Colonic mucosa (tissue), 4 donors: ENCODE results near the gene SMTNL2. TPM values are rescaled to one million over a fixed set of nuclear protein-coding genes. Genes with fewer than 3 reads are reported as not detected.

Source experiments
- DNase-seq: peaks from one replicate; pipeline ENCODE4 v3.0.0-alpha.2; 2020
- H3K27ac ChIP-seq: fragments of 200-600 bp; one replicate; pipeline ENCODE4 v1.8.0; 2021
- H3K27me3 ChIP-seq: fragments of 200-600 bp; one replicate; pipeline ENCODE4 v1.8.0; 2021
- H3K36me3 ChIP-seq: fragments of 200-600 bp; one replicate; pipeline ENCODE4 v1.8.0; 2021
- H3K4me1 ChIP-seq: fragments of 200-600 bp; one replicate; pipeline ENCODE4 v1.8.0; 2021; ENCODE audit warnings: mild to moderate bottlenecking
- H3K4me3 ChIP-seq: fragments of 200-600 bp; one replicate; pipeline ENCODE4 v1.8.0; 2021
- H3K9ac ChIP-seq, 2 donors: one replicate each; pipeline ENCODE4 v1.7.0; 2013; ENCODE audit warnings: control low read depth in 2 of 2, low read depth in 2 of 2, low read length in 2 of 2
- H3K9me3 ChIP-seq: fragments of 200-600 bp; one replicate; pipeline ENCODE4 v1.8.0; 2021
- CTCF ChIP-seq: fragments of 200-600 bp; IDR thresholded peaks from one replicate; pipeline ENCODE4 v1.8.0; 2022; ENCODE audit warnings: antibody characterized with exemption, mild to moderate bottlenecking
- intact Hi-C: fragments of 100-400 bp; cut with DNase I; formaldehyde crosslinking; loops from one replicate; pipeline ENCODE4 v1.14.1; 2022
- total RNA-seq, 2 donors: library from RNA; stranded (reverse); fragmentation: NEBNext Ultra II Directional in 1 of 2; extraction: Animal tissue kit (Norgen Biotek cat#: 25700) in 1 of 2; gene quantifications; one replicate each; pipeline ENCODE4 v1.2.1, GENCODE V29; 2021
- donor health status: healthy.
- donor health status: DM: no; HTN: no; CAD: no.
- donor health status: DM: no; HTN: no; CAD: no.

Gene SMTNL2
- total RNA-seq, 2 donors from 2014 or later, result 0.27 TPM; not detected in 1

- H3K9ac ChIP-seq, result no peak overlapping the region
- H3K36me3 ChIP-seq, result no peaks in the 10 kb centered on the region
- no peaks in the 10 kb centered on the region for H3K9me3 ChIP-seq
- no peak for TF ChIP-seq CTCF
- no peak overlapping the region for H3K4me3 ChIP-seq
- H3K4me1 ChIP-seq, result no peaks in the 10 kb centered on the region
- no peak overlapping the region for H3K27ac ChIP-seq
- intact Hi-C loops, result loop anchor here (10.0 kb wide), 1 partner anchor 57 kb away; no protein-coding TSS in a partner anchor
- no peak for DNase-seq
- H3K27me3 ChIP-seq, result no peaks in the 10 kb centered on the region
These were observed 13.6 kb downstream of the SMTNL2 start for GRCh38 chr17:4597975-4598374.

DNA sequence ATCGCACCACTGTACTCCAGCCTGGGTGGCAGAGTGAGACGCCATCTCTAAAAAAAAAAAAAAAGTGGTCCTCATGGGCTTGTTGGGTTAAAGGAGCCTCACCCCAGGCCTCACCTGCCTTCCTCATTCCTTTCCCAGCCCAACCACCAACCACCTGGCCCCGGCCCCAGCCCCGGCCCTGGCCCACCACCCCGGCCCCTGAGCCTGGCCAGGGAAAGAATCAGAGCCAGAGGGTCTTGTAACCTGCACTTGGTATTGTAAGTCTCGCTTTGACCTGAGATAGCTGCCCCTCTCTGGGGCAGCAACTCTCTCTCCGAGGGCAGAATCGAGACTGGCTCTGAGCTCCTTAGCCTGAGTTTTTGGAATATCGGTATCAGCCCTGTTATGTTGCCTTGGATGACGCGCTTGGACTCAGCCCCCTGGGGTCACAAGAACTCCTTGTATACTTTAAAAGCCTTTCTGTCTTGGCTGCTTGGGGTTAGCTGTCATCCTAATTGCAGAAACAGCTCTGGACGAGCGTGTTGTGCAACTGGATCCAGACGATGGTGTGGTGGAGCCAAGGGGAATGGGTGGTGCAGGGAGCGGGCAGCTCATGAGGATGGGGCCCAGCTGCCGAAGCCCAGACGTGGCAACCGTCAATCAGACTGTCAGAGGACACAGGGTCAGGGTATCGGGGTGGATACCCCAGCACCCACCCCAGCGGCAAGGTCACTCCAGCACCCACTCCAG lies 14.6 kb downstream of the SMTNL2 start:
- peak; percentile 38 for DNase-seq
- H3K9me3 ChIP-seq, result no peaks in the 10 kb centered on the region
- H3K27ac ChIP-seq, result peak overlapping the region; percentile 28
- TF ChIP-seq CTCF, result no peak
- no peaks in the 10 kb centered on the region for H3K27me3 ChIP-seq
- no peak overlapping the region for H3K9ac ChIP-seq
- H3K4me3 ChIP-seq, result no peak overlapping the region
- no peaks in the 10 kb centered on the region for H3K36me3 ChIP-seq
- intact Hi-C loops, result loop anchor here (10.0 kb wide), 1 partner anchor 56 kb away; no protein-coding TSS in a partner anchor
- no peaks in the 10 kb centered on the region for H3K4me1 ChIP-seq

DNA sequence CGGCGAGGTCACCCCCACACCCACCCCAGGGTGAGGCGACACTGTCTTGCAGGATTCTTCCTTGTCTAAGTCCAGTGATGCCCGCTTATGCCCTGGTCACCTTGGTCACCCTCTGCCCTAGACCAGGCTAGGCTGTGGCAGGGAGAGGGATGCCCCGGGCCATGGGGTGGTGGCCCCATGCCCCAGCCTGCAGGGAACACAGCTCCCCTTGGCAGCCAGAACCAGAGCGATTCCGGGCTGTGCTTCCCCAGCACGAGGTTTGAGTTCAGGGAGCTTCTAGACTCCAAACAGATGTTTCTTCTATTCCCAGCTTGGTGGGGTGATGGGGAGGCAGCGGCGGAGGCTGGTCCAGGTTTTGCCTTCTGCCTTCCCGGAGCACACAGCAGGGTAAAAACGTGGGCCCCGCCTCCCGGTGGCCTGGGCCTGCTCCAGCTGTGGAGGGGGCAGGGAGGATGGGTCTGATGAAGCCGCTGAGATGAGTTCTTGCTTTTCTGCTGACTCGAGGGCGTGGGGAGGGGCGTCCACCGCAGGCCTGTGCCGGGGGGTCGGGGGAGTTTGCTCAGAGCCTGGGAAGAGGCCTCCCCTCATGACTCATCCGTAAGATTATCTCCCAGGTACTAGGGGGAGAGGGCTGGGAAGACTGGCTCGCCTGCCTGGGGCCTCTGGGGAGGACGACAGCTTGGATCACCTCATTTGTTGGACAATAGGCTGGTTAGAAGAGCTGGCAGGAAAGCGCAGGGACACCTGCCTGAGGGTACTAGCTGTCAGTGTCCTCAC lies 15.4 kb downstream of the SMTNL2 start:
- Histone ChIP-seq H3K36me3 (no peaks in the 10 kb centered on the region), H3K27me3 (no peaks in the 10 kb centered on the region), H3K4me1 (no peaks in the 10 kb centered on the region), H3K27ac (peak overlapping the region; percentile 28), H3K4me3 (no peak overlapping the region), H3K9ac (no peak overlapping the region), H3K9me3 (no peaks in the 10 kb centered on the region)
- TF ChIP-seq CTCF, result no peak
- intact Hi-C loops, result loop anchor here (10.0 kb wide), 1 partner anchor 55 kb away; no protein-coding TSS in a partner anchor
- DNase-seq, result peak; percentile 44

DNA sequence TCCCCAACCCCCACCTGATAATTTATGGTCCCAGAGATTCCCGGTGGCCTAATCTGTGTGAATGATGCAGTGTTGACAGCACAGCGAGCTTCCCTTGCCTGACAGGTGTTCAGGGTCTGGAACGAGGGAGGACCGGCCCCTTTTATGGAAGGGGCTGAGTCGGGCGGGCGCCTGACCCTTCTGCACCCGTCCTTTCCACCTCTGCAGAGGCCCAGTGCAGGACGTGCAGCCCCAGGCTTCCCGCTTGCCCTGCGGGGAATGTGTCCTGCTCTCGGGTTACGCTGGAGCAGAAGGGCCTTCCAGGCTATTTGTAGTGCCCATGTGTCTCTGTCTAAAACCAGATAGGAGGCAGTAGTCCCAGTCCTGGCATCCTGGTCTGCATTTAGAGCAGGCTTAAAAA lies 16.2 kb downstream of the SMTNL2 start:
- Histone ChIP-seq H3K4me1 (no peaks in the 10 kb centered on the region), H3K9me3 (no peaks in the 10 kb centered on the region), H3K27me3 (no peaks in the 10 kb centered on the region), H3K9ac (no peak overlapping the region), H3K36me3 (no peaks in the 10 kb centered on the region), H3K4me3 (no peak overlapping the region), H3K27ac (no peak overlapping the region)
- intact Hi-C loops, result no loop called here
- DNase-seq, result no peak
- no peak for TF ChIP-seq CTCF

GRCh38 chr17:4601326-4601725 lies 17.0 kb downstream of the SMTNL2 start:
- TF ChIP-seq CTCF, result no peak
- no peaks in the 10 kb centered on the region for H3K9me3 ChIP-seq
- no peaks in the 10 kb centered on the region for H3K27me3 ChIP-seq
- no peak for DNase-seq
- H3K27ac ChIP-seq, result no peak overlapping the region
- no peak overlapping the region for H3K9ac ChIP-seq
- no peaks in the 10 kb centered on the region for H3K36me3 ChIP-seq
- no peak overlapping the region for H3K4me3 ChIP-seq
- intact Hi-C loops, result no loop called here
- H3K4me1 ChIP-seq, result no peaks in the 10 kb centered on the region
